COLO668 (cell line): ENCODE measurements around the gene ABHD15.
A peak's percentile ranks its signal among the peaks of the same experiment; 100 is the strongest.

ENCODE experiments used
- DNase-seq: peaks from one replicate; lab custom pipeline; 2025; ENCODE audit not compliant: unreplicated experiment; lab: John Stamatoyannopoulos, UW

ABHD15 gene

GRCh38 chr17:29595107-29595942 is 28.5 kb upstream of the ABHD15 start:
- no peak for DNase-seq

GRCh38 chr17:29594519-29595090 is 27.8 kb upstream of the ABHD15 start:
- no peak for DNase-seq

GRCh38 chr17:29593591-29594518 is 27.0 kb upstream of the ABHD15 start:
- peak; percentile 36 for DNase-seq

GRCh38 chr17:29592850-29593551 is 26.2 kb upstream of the ABHD15 start, which contains the start of gene ANKRD13B:
Gene ANKRD13B (plus strand): TSS chr17:29593132. CDS start chr17:29593622, 490 bp downstream.
- peak; percentile 61 for DNase-seq

- peak; percentile 84 for DNase-seq
Measured at GRCh38 chr17:29591737-29592608, 25.1 kb upstream of the ABHD15 start.

- peak; percentile 60 for DNase-seq
Measured at GRCh38 chr17:29591146-29591736, 24.4 kb upstream of the ABHD15 start.

- DNase-seq: peak; percentile 60
Measured at GRCh38 chr17:29590411-29591145, 23.7 kb upstream of the ABHD15 start.

GRCh38 chr17:29589524-29590410 is 22.9 kb upstream of the ABHD15 start, which contains the start of gene GIT1:
Gene GIT1 (minus strand): TSS chr17:29589648. CDS start chr17:29589378, 270 bp downstream.
- peak; percentile 89 for DNase-seq

GRCh38 chr17:29588562-29589411 is 21.9 kb upstream of the ABHD15 start:
- DNase-seq: peak; percentile 55

GRCh38 chr17:29588017-29588561 is 21.3 kb upstream of the ABHD15 start:
- no peak for DNase-seq

- DNase-seq: no peak
Measured at GRCh38 chr17:29587591-29587990, 20.8 kb upstream of the ABHD15 start.

GRCh38 chr17:29586676-29587469 is 20.0 kb upstream of the ABHD15 start:
- DNase-seq: no peak

GRCh38 chr17:29585080-29585751 is 18.4 kb upstream of the ABHD15 start:
- no peak for DNase-seq

GRCh38 chr17:29584452-29585079 is 17.7 kb upstream of the ABHD15 start:
- DNase-seq: no peak
